Right renal cortex interstitium (tissue), 3 donors: ENCODE results near the gene CUBN. TPM values are rescaled to one million over a fixed set of nuclear protein-coding genes. Genes with fewer than 3 reads are reported as not detected.
"Not testable (repeated sequence)": the region's sequence is repeated elsewhere in the genome, so short reads cannot be mapped to it uniquely, and the experiment has no call there.

Source experiments
- DNase-seq, 3 donors: peaks; one replicate each; pipeline ENCODE4 v3.0.0-alpha.2; 2013; ENCODE audit warnings: low read depth in 3 of 3, low spot score in 2 of 3
- polyA plus RNA-seq, 3 donors: library from polyadenylated mRNA; unstranded; fragments of 120-200 nt; gene quantifications; one replicate each; pipeline ENCODE4 v1.2.1, GENCODE V29; 2013; ENCODE audit not compliant: insufficient read length in 3 of 3

The CUBN gene
- polyA plus RNA-seq, 3 donors = 182 to 256 (median 237) TPM

- no peak for DNase-seq
These were observed 106.7 kb downstream of the CUBN start for GRCh38 chr10:17022896-17023295.

- DNase-seq = no peak
These were observed 107.2 kb downstream of the CUBN start for GRCh38 chr10:17022466-17022825.

- DNase-seq = no peak
These were observed 107.8 kb downstream of the CUBN start for GRCh38 chr10:17021656-17022465.

- no peak for DNase-seq
These were observed 109.9 kb downstream of the CUBN start for GRCh38 chr10:17019696-17020095.

GRCh38 chr10:17013131-17013983 lies 116.3 kb downstream of the CUBN start:
- not testable (repeated sequence) for DNase-seq

GRCh38 chr10:17012731-17013130 lies 116.9 kb downstream of the CUBN start:
- not testable (repeated sequence) for DNase-seq

GRCh38 chr10:17010363-17011145 lies 119.1 kb downstream of the CUBN start:
- no peak for DNase-seq

GRCh38 chr10:17009212-17009700 lies 120.4 kb downstream of the CUBN start:
- no peak for DNase-seq

- DNase-seq = no peak
These were observed 122.2 kb downstream of the CUBN start for GRCh38 chr10:17007418-17007770.

- DNase-seq = no peak
These were observed 122.8 kb downstream of the CUBN start for GRCh38 chr10:17006631-17007417.

- no peak for DNase-seq
These were observed 123.7 kb downstream of the CUBN start for GRCh38 chr10:17005621-17006566.

- DNase-seq = no peak
These were observed 124.7 kb downstream of the CUBN start for GRCh38 chr10:17004801-17005380.

GRCh38 chr10:17003651-17004286 lies 125.8 kb downstream of the CUBN start:
- no peak for DNase-seq

GRCh38 chr10:17003151-17003550 lies 126.5 kb downstream of the CUBN start:
- no peak for DNase-seq

GRCh38 chr10:17001961-17002749 lies 127.5 kb downstream of the CUBN start:
- DNase-seq = no peak

GRCh38 chr10:17001297-17001744 lies 128.3 kb downstream of the CUBN start:
- DNase-seq = no peak
